Thyroid gland (tissue), 4 donors: ENCODE data around the gene MKI67.

Experiments
- POLR2A ChIP-seq, 2 donors: fragments of 450-650 bp; IDR thresholded peaks; one replicate each; pipeline ENCODE4 v1.6.1; 2017; ENCODE audit warnings: antibody characterized with exemption in 2 of 2, mild to moderate bottlenecking in 2 of 2, moderate library complexity in 1 of 2
- TF ChIP-seq, protein P1 (sequence below), 6 experiments: fragments of 200-600 bp in 3 of 6; fragments of 450-650 bp in 3 of 6; sonication (generic) in 3 of 6; IDR thresholded peaks; one replicate each; pipeline ENCODE4 v1.5.1; 2016 to 2019; ENCODE audit warnings: antibody characterized with exemption in 6 of 6, mild to moderate bottlenecking in 2 of 6, inconsistent platforms in 1 of 6, moderate library complexity in 1 of 6

DNA sequence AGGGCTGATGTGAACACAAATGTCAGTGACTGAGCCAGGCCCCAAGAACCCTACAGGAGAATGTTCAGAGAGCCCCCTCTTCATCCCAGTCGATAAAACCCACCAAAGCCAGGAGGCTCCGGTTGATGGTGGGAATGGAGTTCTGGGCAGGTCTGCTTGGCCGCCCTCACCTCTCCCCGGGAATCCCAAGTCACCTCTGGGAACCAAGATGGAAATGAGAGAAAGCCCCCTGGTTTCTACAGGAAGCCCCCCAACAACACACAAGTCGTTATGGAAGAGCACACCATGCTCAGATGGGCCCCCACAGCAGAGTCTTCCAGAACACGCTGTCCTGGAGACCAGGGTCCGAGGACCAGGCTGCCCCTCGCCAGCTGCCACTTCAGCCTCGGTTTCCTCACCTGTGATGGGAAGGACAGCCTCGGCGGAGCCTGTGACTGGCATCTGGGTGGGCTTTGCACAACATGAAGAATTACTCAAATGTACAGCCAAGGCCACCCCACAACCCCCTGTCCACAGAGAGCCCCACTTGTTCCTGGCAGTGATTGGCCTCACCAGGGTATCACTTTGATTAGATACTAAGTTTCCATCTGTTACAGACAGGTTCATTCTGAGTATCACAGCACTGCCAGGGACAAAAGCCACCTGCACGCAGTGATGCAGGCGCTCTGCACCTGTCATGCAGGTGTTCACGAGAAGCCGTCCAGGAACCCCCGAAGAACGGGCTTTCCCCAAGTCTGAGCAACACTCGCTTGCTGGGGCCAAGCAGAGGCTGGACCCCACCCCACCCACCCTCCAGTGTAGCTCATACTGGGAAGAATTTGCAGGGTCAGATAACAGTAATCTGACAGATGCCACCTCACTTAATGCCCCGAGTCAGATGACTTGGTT, 57.6 kb downstream of the MKI67 start:
- TF ChIP-seq, protein P1, sequence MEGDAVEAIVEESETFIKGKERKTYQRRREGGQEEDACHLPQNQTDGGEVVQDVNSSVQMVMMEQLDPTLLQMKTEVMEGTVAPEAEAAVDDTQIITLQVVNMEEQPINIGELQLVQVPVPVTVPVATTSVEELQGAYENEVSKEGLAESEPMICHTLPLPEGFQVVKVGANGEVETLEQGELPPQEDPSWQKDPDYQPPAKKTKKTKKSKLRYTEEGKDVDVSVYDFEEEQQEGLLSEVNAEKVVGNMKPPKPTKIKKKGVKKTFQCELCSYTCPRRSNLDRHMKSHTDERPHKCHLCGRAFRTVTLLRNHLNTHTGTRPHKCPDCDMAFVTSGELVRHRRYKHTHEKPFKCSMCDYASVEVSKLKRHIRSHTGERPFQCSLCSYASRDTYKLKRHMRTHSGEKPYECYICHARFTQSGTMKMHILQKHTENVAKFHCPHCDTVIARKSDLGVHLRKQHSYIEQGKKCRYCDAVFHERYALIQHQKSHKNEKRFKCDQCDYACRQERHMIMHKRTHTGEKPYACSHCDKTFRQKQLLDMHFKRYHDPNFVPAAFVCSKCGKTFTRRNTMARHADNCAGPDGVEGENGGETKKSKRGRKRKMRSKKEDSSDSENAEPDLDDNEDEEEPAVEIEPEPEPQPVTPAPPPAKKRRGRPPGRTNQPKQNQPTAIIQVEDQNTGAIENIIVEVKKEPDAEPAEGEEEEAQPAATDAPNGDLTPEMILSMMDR (IDR thresholded peaks at IDR 0.05) = no peak
- TF ChIP-seq POLR2A (IDR thresholded peaks at IDR 0.05) = no peak
